ENCODE data around the gene PUSL1. TPM values are rescaled to one million over a fixed set of nuclear protein-coding genes. Genes with fewer than 3 reads are reported as not detected.
A peak's percentile ranks its signal among the peaks of the same experiment; 100 is the strongest.

Gene PUSL1
- total and polyA plus RNA-seq, 2 experiments from 2014 or later: 30.9 to 36.2 TPM

DNA sequence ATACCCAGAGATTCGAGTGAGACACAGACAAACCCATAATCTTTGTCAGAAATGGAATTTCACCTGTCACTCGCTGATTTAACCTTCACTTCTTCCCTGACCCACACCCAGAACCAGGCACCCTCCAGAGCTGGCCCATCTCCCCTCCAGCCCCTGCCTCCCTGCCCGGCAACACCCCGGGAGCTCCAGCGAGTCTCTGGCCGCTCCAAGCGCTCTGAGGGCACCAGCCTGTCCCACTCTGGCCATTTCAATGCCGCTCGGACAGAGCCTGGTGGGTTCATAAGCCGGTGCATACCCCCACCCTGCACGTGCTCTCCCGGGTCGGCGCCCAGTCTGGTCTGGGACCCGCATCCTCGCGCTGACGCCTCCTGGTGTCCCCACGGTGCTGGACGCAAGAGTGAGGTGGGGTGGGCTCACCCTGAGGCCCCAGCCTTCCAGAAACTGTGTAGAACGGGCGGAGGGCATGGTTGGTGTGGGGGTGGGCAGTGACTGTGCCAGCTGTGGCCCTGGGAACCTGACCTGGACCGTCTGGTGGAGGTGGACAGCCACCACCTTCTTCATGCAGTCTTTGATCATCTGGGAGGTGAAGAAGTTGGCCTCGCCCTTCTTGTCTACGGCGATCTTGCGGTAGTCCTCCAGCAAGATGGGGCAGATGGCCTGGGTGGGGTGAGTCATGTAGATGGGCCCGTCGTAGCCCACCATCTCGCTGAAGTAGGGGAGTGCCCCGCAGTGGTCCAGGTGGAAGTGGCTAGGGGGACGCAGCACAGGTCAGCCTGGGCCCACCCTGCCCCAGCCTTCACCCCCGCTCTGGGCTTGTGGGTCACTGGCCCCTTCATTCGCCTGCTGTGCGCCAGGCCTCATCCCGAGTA lies 10.6 kb downstream of the PUSL1 start:
- peak overlapping the region; percentile 75 for H3K9ac ChIP-seq
- peaks cover 16% of the 10 kb centered on the region for H3K4me1 ChIP-seq (ENCODE audit: insufficient read depth)
- peaks cover 9% of the 10 kb centered on the region; the same call in 1 of the 2 replicates for H3K36me3 ChIP-seq (ENCODE audit: low read depth)
- H3K27me3 ChIP-seq (replicated peaks; ENCODE audit: insufficient read depth): no peaks in the 10 kb centered on the region
- H2AFZ ChIP-seq: no peak overlapping the region
- no peaks in the 10 kb centered on the region for H3K9me2 ChIP-seq (ENCODE audit: insufficient read depth)
- in situ Hi-C loops (cut with MboI): no loop called here
- 88 to 89% methylated on average over 36 of the region's 36 CpGs for WGBS, 2 experiments (ENCODE audit: low coverage in 1 of 2, low lambda C conversion rate in 2 of 2, missing lambda C conversion rate in 2 of 2)
- TF ChIP-seq EZH2 (IDR thresholded peaks at IDR 0.05; ENCODE audit: insufficient read depth, poor library complexity, severe bottlenecking): no peak
- TF ChIP-seq EZH2phosphoT487 (IDR thresholded peaks at IDR 0.05; ENCODE audit: insufficient read depth, low read depth): no peak
- H3F3A ChIP-seq (ENCODE audit: insufficient read depth): peaks cover 27% of the 10 kb centered on the region
- no peaks in the 10 kb centered on the region for H4K20me1 ChIP-seq (ENCODE audit: insufficient read depth)
- H3K4me2 ChIP-seq (ENCODE audit: unreplicated experiment): no peak overlapping the region
- H3K4me3 ChIP-seq: no peak overlapping the region
- H3K9me3 ChIP-seq (ENCODE audit: low read depth): no peaks in the 10 kb centered on the region
- H3K79me2 ChIP-seq (ENCODE audit: insufficient read depth): peaks cover 86% of the 10 kb centered on the region
- DNase-seq: no peak
- H3K27ac ChIP-seq: peak overlapping the region; percentile 94

DNA sequence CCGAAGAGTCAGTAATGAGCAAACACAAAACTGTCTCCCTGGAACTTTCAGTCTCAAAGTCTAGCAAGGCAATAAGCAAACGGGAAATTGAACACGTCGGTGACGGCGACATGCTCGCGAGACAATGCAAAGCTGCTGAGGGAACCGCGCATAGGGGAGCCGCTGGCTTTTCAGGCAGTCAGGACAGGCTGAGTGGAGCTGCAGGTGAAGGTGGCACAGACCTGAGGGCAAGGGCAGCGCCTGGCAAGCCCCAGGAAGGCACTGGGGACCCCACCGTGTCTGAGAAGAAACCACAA lies 11.2 kb downstream of the PUSL1 start:
- no peak for TF ChIP-seq EZH2 (IDR thresholded peaks at IDR 0.05; ENCODE audit: insufficient read depth, poor library complexity, severe bottlenecking)
- TF ChIP-seq EZH2phosphoT487 (IDR thresholded peaks at IDR 0.05; ENCODE audit: insufficient read depth, low read depth): no peak
- Histone ChIP-seq H3K9me3 (ENCODE audit: low read depth) (no peaks in the 10 kb centered on the region), H4K20me1 (ENCODE audit: insufficient read depth) (no peaks in the 10 kb centered on the region), H3F3A (ENCODE audit: insufficient read depth) (peaks cover 27% of the 10 kb centered on the region), H3K27ac (no peak overlapping the region), H3K4me1 (ENCODE audit: insufficient read depth) (peaks cover 16% of the 10 kb centered on the region), H3K9ac (no peak overlapping the region), H3K27me3 (replicated peaks; ENCODE audit: insufficient read depth) (no peaks in the 10 kb centered on the region), H3K4me3 (no peak overlapping the region), H3K79me2 (ENCODE audit: insufficient read depth) (peaks cover 84% of the 10 kb centered on the region), H3K4me2 (ENCODE audit: unreplicated experiment) (no peak overlapping the region), H3K36me3 (ENCODE audit: low read depth) (peaks cover 9% of the 10 kb centered on the region; the same call in 1 of the 2 replicates), H2AFZ (no peak overlapping the region), H3K9me2 (ENCODE audit: insufficient read depth) (no peaks in the 10 kb centered on the region)
- DNase-seq: no peak
- WGBS, 2 experiments (ENCODE audit: low coverage in 1 of 2, low lambda C conversion rate in 2 of 2, missing lambda C conversion rate in 2 of 2): 91 to 93% methylated on average over 13 of the region's 13 CpGs
- in situ Hi-C loops (cut with MboI): no loop called here

DNA sequence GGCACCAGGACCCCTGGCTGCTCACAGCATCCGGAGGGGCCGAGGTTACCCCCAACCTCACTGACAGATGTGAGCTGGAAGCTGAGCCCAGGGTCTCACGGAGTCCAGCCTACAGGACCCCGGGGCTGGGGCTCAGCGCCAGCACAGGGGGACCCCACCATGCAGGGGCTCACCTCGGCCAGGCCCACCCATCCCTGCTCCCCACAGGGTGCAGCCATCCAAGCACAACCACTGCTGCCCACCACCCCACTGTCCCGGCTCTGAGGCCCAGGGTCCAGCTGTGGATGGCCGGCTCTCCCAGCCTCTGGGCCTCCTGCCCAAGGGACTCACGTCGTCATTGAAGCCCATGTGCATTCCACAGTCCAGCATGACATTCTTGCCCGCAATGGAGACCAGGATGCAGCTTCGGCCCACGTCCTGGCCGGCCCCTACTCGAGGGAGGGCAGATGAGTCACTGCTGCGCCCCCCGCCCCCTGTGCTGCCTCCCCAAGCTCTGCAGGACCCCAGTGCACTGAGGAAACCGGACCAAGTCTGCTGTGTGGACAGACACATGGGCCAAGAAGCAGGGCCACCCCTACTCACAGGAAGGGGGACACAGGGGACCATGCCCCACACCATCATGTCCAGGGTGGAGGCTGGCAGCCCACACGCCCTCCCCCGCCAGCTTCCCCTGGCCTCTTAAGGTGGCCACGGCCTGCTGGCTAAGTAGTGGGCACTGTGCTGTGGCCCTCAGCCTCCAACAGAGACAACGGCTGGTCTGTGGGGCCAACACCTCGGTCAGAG lies 12.5 kb downstream of the PUSL1 start:
- H3K4me2 ChIP-seq (ENCODE audit: unreplicated experiment): no peak overlapping the region
- DNase-seq: no peak
- in situ Hi-C loops (cut with MboI): no loop called here

DNA sequence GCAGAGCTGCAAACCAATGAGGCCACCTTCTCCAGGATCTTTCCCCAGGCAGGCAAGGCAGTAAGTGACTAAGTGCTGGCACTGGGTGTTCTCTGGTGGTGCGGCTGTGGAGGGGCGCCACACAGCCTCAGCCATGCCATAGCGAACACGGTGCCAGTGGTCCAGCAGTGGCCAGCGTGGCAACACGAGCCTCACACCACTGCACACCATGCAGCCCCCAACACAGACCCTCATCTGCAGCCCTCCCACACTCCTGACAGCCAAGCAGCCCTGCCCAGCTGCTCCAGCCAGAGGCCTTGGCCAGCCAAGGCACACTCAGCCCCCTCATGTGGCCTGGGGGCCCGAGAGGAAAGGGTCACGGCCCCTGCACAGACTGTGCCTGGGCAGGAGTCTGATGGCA lies 13.1 kb downstream of the PUSL1 start:
- Histone ChIP-seq H3K4me3 (no peak overlapping the region), H2AFZ (no peak overlapping the region), H3K27ac (no peak overlapping the region), H3K27me3 (replicated peaks; ENCODE audit: insufficient read depth) (no peaks in the 10 kb centered on the region), H3K9ac (peak overlapping the region; percentile 21; the same call in 1 of the 2 replicates), H3K9me2 (ENCODE audit: insufficient read depth) (no peaks in the 10 kb centered on the region), H3K4me1 (ENCODE audit: insufficient read depth) (peaks cover 26% of the 10 kb centered on the region), H3K9me3 (ENCODE audit: low read depth) (no peaks in the 10 kb centered on the region), H3K36me3 (ENCODE audit: low read depth) (peaks cover 4% of the 10 kb centered on the region; the same call in 1 of the 2 replicates), H3F3A (ENCODE audit: insufficient read depth) (peaks cover 27% of the 10 kb centered on the region), H4K20me1 (ENCODE audit: insufficient read depth) (no peaks in the 10 kb centered on the region), H3K4me2 (ENCODE audit: unreplicated experiment) (no peak overlapping the region), H3K79me2 (ENCODE audit: insufficient read depth) (peaks cover 86% of the 10 kb centered on the region)
- in situ Hi-C loops (cut with MboI): no loop called here
- TF ChIP-seq EZH2phosphoT487 (IDR thresholded peaks at IDR 0.05; ENCODE audit: insufficient read depth, low read depth) (no peak), EZH2 (IDR thresholded peaks at IDR 0.05; ENCODE audit: insufficient read depth, poor library complexity, severe bottlenecking) (no peak)
- 69 to 73% methylated on average over 8 of the region's 8 CpGs for WGBS, 2 experiments (ENCODE audit: low coverage in 1 of 2, low lambda C conversion rate in 2 of 2, missing lambda C conversion rate in 2 of 2)
- no peak for DNase-seq

More for the DNA sequence above, 12.5 kb downstream of the PUSL1 start:
- H3K9me3 ChIP-seq (ENCODE audit: low read depth): no peaks in the 10 kb centered on the region
- H3K27me3 ChIP-seq (replicated peaks; ENCODE audit: insufficient read depth): no peaks in the 10 kb centered on the region
- 69% methylated on average over 21 to 22 of the region's 23 CpGs for WGBS, 2 experiments (ENCODE audit: low coverage in 1 of 2, low lambda C conversion rate in 2 of 2, missing lambda C conversion rate in 2 of 2)
- H3K4me1 ChIP-seq (ENCODE audit: insufficient read depth): peaks cover 22% of the 10 kb centered on the region
- H3K9ac ChIP-seq: peak overlapping the region; percentile 20; the same call in 1 of the 2 replicates
- H4K20me1 ChIP-seq (ENCODE audit: insufficient read depth): no peaks in the 10 kb centered on the region
- H3K9me2 ChIP-seq (ENCODE audit: insufficient read depth): no peaks in the 10 kb centered on the region
- H3K36me3 ChIP-seq (ENCODE audit: low read depth): peaks cover 9% of the 10 kb centered on the region; the same call in 1 of the 2 replicates
- H3K79me2 ChIP-seq (ENCODE audit: insufficient read depth): peaks cover 86% of the 10 kb centered on the region
- TF ChIP-seq EZH2phosphoT487 (IDR thresholded peaks at IDR 0.05; ENCODE audit: insufficient read depth, low read depth) (no peak), EZH2 (IDR thresholded peaks at IDR 0.05; ENCODE audit: insufficient read depth, poor library complexity, severe bottlenecking) (no peak)
- H3K4me3 ChIP-seq: no peak overlapping the region
- no peak overlapping the region; the same call in 1 of the 2 replicates for H3K27ac ChIP-seq
- peaks cover 27% of the 10 kb centered on the region for H3F3A ChIP-seq (ENCODE audit: insufficient read depth)
- no peak overlapping the region for H2AFZ ChIP-seq
